Limb (tissue), 2 donors: ENCODE measurements around the gene LRBA.
"Not testable (repeated sequence)": the region's sequence is repeated elsewhere in the genome, so short reads cannot be mapped to it uniquely, and the experiment has no call there.

Experiments
- DNase-seq, 2 donors: peaks; one replicate each; pipeline ENCODE4 v3.0.0-alpha.2; 2016; ENCODE audit errors: extremely low spot score in 2 of 2

LRBA gene

GRCh38 chr4:151014521-151015458 lies at the start of gene LRBA:
Gene LRBA, minus strand, starts transcription at chr4:151015284. Its CDS starts 642 bp downstream, at chr4:151014642.
- peak; percentile 50 to 83 for DNase-seq

GRCh38 chr4:151063143-151063542 lies 48.1 kb upstream of the LRBA start:
- not testable (repeated sequence) for DNase-seq

GRCh38 chr4:151055539-151055938 lies 40.5 kb upstream of the LRBA start:
- DNase-seq, result no peak

GRCh38 chr4:151052785-151053184 lies 37.7 kb upstream of the LRBA start:
- DNase-seq, result no peak

GRCh38 chr4:151049430-151049884 lies 34.4 kb upstream of the LRBA start:
- DNase-seq, result no peak

GRCh38 chr4:151048913-151049312 lies 33.8 kb upstream of the LRBA start:
- no peak for DNase-seq

GRCh38 chr4:151046609-151047008 lies 31.5 kb upstream of the LRBA start:
- DNase-seq, result no peak

GRCh38 chr4:151045907-151046306 lies 30.8 kb upstream of the LRBA start:
- DNase-seq, result no peak

- no peak for DNase-seq
Measured at GRCh38 chr4:151043803-151044515, 28.9 kb upstream of the LRBA start.

GRCh38 chr4:151039733-151040132 lies 24.6 kb upstream of the LRBA start:
- no peak for DNase-seq

- DNase-seq, result no peak
Measured at GRCh38 chr4:151038452-151039157, 23.5 kb upstream of the LRBA start.

GRCh38 chr4:151035911-151036310 lies 20.8 kb upstream of the LRBA start:
- DNase-seq, result no peak

GRCh38 chr4:151035328-151035727 lies 20.2 kb upstream of the LRBA start:
- DNase-seq, result no peak

GRCh38 chr4:151034829-151035228 lies 19.7 kb upstream of the LRBA start:
- DNase-seq, result no peak

GRCh38 chr4:151031831-151032605 lies 16.9 kb upstream of the LRBA start:
- DNase-seq, result no peak

GRCh38 chr4:151029537-151029936 lies 14.5 kb upstream of the LRBA start:
- no peak for DNase-seq

- not testable (repeated sequence) for DNase-seq
Measured at GRCh38 chr4:151029006-151029405, 13.9 kb upstream of the LRBA start.

- no peak for DNase-seq
Measured at GRCh38 chr4:151025759-151026158, 10.7 kb upstream of the LRBA start.

GRCh38 chr4:151022586-151022985 lies 7.5 kb upstream of the LRBA start:
- no peak for DNase-seq

- no peak for DNase-seq
Measured at GRCh38 chr4:151021637-151022334, 6.7 kb upstream of the LRBA start.
